Retina (tissue), 1 donor: ENCODE data around the gene OR5K1.
A peak's percentile ranks its signal among the peaks of the same experiment; 100 is the strongest.

Experiments
- DNase-seq: peaks from one replicate; pipeline ENCODE4 v3.0.0-alpha.2; 2016

OR5K1 gene

DNA sequence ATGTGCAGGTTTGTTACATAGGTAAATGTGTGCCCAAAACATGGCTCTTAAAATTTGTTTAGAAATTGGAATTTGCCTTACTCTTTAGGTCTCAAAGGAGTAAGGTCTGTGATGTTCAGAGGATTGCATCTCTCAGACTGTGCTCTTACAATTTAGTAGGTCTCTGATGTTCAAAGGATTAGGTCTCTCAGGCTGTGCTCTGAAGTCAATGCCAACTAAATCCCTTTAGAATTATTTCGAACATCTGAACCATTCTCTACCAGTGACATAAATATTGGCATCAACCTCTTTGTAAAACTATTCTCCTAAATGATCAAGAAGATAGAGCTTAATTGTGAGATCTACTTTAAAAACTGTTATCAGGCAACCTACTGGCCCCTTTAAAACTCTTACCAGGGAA lies at the start of gene OR5K1:
TSS of gene OR5K1 (plus strand) at position 301 of the 400 bp plus-strand sequence. CDS start 6,376 bp downstream, outside the sequence.
- no peak for DNase-seq

GRCh38 chr3:98432575-98432974 lies 30.4 kb upstream of the OR5K1 start:
- no peak for DNase-seq

- no peak for DNase-seq
Observed at GRCh38 chr3:98433764-98434163, 29.2 kb upstream of the OR5K1 start.

GRCh38 chr3:98434412-98434811 lies 28.6 kb upstream of the OR5K1 start:
- DNase-seq: peak; percentile 4

DNA sequence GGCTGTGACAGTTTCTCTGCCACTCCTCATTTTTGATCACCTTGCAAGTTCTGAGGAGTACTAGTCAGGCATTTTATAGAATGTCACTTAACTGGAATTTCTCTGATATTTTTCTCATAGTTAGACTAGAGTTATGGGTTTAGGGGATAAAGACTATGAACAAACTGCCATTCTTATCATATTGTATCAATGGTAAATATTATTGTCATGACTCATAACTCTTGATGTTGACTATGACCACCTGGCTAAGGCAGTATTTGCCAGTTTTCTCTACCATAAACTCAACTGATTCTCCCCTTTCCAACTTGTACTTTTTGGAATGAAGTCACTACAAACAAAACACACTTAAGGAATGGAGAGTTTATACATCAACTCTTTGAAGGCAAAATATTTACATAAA lies 22.7 kb upstream of the OR5K1 start:
- no peak for DNase-seq

- DNase-seq: no peak
Observed at GRCh38 chr3:98445949-98446406, 17.0 kb upstream of the OR5K1 start.

- DNase-seq: no peak
Observed at GRCh38 chr3:98449606-98450193, 13.3 kb upstream of the OR5K1 start.

DNA sequence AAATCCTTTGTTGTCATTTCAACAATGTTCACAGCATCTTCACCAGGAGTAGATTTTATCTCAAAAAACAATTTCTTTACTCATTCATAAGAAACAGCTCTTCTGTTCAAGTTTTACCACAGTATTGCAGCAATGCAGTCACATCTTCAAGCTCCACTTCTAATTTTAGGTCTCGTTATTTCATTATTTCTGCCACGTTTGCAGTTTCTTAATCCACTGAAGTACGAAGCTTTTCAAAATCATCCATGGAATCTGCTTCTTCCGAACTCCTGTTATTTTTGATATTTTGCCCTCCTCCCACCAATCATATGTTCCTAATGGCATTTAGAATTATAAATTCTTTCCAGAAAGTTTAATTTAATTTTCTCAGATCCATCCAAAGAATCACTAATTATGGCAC lies 12.6 kb upstream of the OR5K1 start:
- DNase-seq: no peak

- DNase-seq: no peak
Observed at GRCh38 chr3:98453827-98454226, 9.2 kb upstream of the OR5K1 start.

GRCh38 chr3:98454929-98455328 lies 8.1 kb upstream of the OR5K1 start:
- DNase-seq: no peak

DNA sequence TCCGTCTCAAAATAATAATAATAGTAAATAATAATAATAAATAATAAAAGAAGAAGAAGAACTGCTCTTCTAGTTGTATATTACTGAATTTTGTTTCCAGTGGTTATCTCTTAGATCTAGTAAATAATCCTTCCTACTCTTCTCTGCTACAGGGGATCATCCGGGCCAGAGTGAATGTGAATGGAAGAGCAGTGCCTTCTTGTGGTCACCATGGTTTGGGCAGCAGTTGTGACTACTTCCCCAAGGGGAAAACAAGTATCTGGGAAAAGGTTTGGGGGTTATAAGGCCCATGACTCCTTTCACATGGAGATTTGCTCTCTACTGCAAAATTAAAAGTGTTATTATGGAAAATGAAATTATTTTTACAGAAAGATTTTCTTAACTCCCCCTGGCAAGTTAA lies 5.5 kb upstream of the OR5K1 start:
- DNase-seq: no peak

GRCh38 chr3:98460220-98460619 lies 2.8 kb upstream of the OR5K1 start:
- no peak for DNase-seq

DNA sequence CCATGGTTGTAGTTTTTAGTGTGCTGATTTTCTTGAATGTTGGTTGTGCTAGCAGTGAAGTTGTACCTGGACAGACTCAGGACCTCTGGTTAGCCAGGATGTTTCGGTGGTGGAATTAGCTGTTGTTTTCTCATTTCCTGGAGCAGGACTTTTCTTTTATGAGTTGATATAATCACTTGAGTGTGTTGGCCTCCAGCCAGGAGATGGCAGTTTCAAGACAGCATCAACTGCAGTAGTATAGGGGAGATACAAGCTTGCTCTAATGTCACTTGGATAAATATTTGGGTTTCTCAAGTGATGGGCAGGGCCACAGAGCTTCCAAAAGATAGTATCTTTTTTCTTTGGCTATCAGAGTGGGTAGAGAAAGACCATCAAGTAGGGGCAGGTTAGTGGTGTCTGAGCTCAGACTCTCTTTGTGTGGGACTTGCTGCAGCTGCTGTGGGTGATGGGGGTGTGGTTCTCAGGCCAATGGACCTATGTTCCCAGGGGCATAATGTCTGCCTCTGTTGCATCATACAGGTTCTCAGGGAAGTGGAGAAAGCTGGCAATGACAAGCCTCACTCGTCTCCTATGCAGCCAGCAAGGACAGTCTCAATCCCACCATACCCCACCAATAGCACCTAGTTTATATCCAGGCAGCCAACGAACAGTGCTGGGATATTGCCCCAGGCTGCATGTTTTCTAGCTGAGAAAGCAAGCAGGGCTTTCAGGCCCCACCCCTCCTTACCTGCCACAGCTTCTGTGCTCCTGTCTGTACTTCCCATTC lies 19.9 kb downstream of the OR5K1 start:
- DNase-seq: no peak

DNA sequence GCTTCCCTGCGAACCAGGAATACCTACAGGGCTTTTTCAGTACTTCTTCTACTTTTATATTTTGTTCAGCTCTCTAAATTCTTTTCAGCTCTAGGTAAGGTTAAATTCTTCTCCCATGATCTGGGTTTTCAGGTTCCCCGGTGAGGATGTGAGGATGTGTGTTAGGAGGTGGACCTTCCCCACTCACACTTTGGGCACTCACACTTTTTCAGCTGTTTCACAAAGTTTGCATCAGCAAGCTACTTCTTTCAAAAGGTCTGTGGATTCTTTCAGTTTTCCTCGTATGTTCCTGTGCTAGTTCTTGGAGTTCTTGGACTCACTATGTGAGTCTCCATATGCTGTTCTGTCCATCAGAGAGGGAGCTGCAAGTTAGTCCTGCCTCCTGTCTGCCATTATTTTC lies 20.6 kb downstream of the OR5K1 start:
- DNase-seq: no peak

GRCh38 chr3:98497381-98497780 lies 34.4 kb downstream of the OR5K1 start, which contains the start of gene OR5K2:
Gene OR5K2 (plus strand): TSS chr3:98497681. CDS start chr3:98497681, 0 bp downstream.
- DNase-seq: no peak

DNA sequence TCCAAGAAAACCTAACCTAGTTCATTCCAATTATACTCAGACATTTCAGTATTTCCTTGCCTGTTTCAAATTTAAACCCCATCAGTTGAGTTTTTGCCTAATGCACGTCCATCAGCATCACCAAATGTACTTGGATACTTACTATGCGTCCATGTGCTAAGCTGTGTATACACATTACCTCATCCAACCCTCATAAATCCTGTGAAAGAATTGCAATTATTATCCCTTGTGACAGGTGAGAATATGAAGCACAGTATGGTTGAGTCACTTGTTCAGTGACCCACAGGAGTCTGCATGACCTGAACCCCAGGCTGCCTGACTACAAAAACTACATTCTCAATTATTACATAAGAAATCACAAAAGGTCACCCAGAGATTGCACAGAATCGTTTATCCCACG lies 37.0 kb downstream of the OR5K1 start:
- no peak for DNase-seq

GRCh38 chr3:98501270-98501669 lies 38.3 kb downstream of the OR5K1 start:
- DNase-seq: no peak

DNA sequence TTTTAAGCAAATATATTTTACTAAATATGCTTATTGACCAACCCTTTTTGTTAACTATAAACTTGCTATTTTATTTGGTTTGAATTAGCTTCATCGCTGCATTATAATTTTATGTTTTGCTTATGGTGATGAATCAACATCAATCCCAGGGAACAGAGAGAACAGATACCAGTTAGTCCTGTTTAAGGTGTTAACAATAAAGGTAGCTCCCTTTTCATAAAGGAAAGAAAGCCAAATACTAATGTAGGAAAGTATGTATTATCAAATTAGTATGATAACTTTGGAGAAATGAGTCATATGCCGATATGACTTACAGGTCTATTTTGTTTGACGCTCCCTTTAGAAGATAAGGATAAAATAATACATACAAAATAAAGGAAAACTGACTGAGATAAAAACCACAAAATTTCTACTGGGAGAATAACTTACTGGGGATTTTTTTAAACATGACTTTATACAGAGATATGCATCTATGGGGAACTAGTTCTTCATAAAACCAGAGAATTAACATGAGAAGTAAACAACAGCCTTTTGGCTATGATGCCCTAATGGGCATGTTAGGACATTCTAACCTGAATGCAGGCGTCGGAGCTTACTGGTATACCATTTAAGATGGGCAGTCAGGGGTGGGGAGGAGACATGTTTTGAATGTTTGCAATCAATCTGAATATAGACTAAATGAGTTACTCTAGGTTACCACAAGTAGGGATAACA lies 39.0 kb downstream of the OR5K1 start:
- no peak for DNase-seq

DNA sequence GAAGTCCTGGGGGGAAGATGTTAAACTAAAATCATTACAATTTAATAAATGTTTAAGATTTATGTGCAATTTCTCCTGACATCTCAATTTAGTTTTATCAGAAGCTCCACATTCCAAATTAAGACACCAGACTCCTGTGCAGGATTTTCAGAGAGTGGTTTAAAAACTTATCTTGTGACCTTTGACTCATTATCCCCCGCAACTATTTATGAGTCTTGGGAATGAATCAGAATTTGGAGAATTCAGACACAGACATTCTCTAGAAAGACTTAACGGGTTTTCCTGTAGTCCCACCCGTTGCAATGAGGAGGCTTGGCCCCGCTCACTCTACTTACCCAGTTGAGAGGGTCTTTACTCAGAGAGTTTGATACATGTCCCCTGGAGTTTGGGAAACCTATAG lies 41.5 kb downstream of the OR5K1 start:
- no peak for DNase-seq

DNA sequence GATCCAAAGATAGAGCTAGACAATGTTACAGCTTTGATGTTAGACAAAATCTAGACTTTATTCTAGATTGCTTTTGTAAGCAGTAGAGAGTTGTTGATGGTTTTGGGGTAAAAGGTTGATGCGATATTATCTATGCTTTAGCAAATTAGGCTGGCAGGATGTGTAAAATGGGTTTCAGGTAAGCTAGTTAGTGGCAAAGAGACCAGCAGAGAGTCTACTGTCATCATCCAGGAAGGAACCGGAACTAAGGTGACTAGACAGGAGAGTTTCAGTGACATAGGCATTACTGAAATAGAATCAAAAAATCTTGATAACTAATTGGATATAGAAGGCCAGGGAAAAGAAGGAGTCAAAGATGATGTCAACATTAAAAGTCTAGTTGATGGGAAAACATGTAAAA lies 45.6 kb downstream of the OR5K1 start:
- no peak for DNase-seq

- no peak for DNase-seq
Observed at GRCh38 chr3:98512576-98512975, 49.6 kb downstream of the OR5K1 start.

DNA sequence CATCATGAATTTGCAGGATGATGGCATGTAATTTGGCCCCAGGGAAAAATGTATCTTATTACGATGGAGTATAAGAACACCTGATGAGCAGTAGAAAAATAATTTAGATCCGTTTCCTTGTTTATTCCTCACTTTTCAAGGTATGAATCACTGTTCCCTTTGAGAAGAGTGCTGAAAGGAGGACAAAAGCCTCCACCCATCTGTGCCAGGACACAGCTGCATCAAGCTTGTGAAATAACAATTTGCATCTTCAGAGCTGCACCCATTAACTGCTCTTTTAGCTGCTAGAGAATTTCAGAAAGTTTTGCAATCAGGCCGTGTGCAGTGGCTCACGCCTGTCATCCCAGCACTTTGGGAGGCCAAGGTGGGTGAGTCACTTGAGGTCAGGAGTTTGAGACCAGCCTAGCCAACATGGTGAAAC lies 50.1 kb downstream of the OR5K1 start:
- DNase-seq: no peak

DNA sequence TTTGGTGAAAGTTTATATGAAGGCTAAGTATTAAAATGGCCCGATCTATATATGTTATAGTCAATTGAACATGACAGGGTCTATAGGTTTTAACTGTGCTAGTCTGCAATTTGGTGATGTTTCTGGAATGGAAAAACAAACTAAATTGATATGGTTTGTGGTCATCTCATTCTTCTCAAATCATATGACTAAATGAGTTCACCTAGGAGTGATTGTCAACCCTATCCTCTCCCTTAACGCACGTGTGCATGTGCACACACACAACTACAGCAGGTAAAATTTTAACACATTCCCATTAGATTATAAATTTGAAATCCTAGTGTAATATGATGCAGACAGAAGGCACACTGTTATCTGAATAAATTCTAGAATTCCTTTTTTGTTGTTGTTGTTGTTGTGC lies 50.7 kb downstream of the OR5K1 start:
- no peak for DNase-seq

DNA sequence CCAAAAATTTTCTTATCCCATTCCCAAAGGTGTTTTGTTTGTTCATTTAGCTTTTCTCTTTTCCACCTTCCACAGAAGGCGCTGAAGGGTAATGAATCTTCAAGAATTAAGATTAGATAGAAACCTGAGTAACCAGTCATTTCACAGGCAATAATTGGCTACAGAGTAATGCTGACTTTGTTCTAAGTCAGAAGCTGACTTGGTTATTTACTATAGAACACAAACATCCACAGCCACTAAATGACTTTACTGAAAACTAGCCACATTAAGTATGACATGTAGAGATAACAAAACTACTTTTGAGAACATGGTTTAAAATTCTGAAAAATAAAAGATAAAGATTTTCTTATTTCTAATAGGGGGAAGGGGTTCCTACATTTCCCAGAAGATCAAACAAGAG lies 51.9 kb downstream of the OR5K1 start:
- DNase-seq: no peak
